Peyer's patch (tissue), 4 donors: ENCODE results near the gene MAIP1.

Experiments
- CTCF ChIP-seq, 6 experiments: fragments of 450-650 bp in 4 of 6; fragments of 200-600 bp in 2 of 6; sonication (generic) in 1 of 6; IDR thresholded peaks; one replicate each; pipeline ENCODE4 v1.5.1; 2017 to 2019; ENCODE audit warnings: antibody characterized with exemption in 6 of 6, mild to moderate bottlenecking in 3 of 6, moderate library complexity in 1 of 6
- POLR2A ChIP-seq, 2 donors: fragments of 450-650 bp; IDR thresholded peaks; one replicate each; pipeline ENCODE4 v1.5.1; 2017; ENCODE audit warnings: antibody characterized with exemption in 2 of 2, mild to moderate bottlenecking in 2 of 2, moderate library complexity in 2 of 2

- TF ChIP-seq CTCF (IDR thresholded peaks at IDR 0.05) (no peak), POLR2A (IDR thresholded peaks at IDR 0.05) (no peak)
Measured at GRCh38 chr2:199958014-199958413, 2.6 kb downstream of the MAIP1 start.
